SIG-M5 treated with dmso at 0.1 percent for 504 hours (cell line): ENCODE results near the gene TMEM119.

Experiments used
- DNase-seq: peaks from one replicate; lab custom pipeline; 2025; ENCODE audit not compliant: unreplicated experiment; lab: John Stamatoyannopoulos, UW

Gene TMEM119

DNA sequence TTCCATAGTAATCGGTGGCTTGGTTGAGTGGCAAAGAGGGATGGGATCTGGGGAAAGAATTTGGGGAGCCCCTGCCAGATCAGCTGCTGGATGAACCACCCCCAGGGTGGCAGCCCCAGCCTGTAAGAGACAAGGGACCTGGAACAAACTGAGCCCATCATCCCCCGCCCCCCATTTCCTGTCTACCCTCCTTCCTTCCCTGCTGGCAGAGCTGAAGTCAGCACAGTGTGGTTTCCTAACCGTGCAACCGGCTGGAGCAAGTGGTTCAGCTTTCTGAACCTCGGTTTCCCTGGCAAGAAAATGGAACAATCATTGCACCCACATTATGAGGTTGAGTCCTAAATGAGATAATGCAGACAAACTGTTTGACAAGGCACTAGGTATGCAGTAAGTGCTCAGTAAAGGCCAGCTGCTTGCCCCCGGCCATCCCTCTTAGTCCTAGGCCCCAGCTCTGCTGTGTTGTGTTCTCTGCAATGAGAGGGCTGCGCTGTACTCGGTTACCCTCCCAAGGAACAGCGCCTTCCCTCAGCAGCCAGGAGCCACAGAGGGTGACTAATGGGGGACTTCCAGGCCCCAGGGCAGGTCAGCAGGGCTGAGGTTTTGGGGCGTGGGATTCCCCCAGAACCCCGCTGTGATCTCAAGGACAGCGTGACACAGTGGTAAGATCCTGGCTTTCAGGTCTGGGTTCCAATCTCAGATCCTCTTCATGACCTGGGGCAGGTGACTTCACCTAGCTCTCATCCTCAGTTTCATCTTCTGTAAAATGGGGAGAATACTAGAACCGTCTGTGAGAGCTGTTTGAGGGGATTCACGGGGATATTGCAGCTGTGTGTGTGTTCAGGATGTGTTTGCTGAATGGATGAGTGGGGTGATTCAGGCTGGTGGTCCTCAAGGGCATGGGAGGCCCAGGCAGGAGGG lies 19.3 kb upstream of the TMEM119 start:
- DNase-seq: no peak

DNA sequence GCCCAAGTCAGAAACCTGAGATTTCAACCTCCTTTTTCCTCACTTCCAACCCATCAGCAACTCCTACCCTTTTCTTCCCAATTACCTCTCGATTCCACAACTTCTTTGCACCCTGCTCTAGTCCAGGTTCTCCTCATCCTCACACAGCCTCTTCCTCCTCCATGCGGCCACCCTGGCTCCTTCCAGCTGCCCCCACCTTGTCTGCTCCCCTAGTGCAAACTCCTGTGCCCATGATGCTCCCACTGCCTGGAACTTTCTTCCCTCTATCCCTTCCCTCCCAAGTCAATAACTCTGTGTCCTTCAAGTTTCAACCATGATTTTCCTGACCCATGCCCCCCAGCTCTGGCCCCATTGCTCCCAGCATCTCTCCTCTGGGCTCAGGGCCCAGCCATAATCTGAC lies 18.5 kb upstream of the TMEM119 start:
- no peak for DNase-seq

DNA sequence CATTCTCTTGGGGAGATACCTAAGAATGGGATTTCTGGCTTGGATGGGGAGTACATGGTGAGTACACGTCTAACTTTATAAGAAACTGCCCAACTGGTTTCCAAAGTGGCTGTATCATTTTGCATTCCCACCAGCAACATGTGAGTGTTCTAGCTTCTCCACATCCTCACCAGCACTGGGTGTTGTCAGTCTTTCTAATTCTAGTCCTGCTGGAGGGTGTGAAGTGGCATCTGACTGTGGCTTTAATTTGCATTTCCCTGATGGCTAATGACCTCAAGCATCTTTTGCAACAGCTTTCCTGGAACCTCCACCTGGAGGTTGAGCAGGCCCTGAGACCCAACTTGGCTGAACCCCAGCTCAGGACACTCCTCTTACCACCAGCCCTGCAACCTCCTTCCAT lies 18.0 kb upstream of the TMEM119 start:
- DNase-seq: no peak

DNA sequence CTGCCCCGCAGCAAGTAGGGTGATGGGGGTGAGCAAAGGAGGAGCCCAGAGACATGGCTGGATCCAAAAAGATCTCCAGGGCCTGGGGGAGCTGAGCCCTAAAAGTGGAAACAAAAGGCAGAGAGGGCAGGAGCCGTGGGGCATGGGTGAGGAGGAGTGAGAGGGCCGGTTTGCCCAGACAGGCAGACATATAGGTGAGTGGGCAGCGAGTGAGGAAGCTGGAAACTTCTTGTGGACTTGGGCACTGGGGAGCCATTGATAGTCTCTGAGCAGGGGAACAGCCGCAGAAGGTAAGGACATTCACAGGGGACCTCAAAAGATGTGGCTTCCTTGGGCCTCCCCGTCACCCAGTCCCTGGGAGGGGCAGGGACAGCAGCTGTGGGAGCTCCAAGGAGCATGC lies 16.8 kb upstream of the TMEM119 start:
- no peak for DNase-seq

DNA sequence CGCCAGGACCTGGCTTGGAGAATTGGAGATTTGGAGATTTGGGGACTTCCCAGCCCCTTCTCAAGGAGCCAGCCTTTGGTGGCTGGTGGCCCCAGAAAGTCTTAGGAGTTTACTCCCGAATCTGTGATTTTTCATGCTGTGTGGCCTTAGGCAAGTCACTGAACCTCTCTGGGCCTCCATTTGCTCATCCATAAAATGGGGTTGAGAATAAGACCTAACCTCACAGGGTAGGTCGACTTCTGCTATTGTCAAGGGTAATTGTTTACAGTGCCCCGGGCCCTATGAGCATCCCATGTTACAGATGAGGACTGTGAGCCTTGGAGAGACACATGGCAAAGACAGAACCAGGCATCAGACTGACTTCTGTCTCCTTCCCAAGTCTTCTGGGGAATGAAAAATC lies 16.2 kb upstream of the TMEM119 start:
- DNase-seq: no peak

DNA sequence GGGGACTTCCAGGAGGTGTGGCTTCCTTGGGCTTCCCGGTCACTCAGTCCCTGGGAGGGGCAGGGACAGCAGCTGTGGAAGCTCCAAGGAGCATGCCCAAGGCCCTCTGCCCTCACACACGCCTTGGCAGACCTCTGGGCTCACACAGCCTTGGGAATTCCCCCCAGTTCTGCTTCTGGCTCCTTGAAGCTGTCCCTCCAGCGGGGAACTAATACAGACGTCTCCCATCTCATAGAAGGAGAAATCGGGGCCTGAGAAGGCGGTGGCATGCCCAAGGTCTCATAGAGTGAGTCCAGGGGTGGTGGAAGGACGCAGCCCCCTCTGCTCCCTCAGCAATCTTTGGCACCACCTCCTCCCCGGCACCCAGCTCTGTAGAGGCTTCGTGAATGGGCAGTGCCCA lies 15.7 kb upstream of the TMEM119 start:
- no peak for DNase-seq

DNA sequence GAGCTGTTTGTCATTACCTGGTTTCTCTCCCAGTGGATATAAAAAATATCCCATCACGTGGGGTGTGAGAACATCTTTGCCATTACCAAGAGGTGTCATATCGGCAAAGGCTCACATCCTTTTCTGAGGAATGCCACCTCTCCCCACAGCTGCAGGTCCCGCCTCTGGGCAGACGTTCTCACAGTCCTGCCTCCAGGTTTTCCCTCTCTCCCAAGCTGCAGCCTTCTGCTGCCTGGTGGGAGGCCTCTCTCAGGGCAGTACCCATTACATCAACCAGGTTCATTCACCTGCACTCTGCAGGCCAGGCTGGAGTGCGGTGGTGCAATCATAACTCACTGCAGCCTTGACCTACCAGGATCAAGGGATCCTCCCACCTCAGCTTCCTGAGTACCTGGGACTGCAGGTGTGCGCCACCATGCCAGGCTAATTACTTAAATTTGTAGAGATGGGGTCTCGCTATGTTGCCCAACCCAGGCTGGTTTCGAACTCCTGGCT lies 15.0 kb upstream of the TMEM119 start:
- DNase-seq: no peak

DNA sequence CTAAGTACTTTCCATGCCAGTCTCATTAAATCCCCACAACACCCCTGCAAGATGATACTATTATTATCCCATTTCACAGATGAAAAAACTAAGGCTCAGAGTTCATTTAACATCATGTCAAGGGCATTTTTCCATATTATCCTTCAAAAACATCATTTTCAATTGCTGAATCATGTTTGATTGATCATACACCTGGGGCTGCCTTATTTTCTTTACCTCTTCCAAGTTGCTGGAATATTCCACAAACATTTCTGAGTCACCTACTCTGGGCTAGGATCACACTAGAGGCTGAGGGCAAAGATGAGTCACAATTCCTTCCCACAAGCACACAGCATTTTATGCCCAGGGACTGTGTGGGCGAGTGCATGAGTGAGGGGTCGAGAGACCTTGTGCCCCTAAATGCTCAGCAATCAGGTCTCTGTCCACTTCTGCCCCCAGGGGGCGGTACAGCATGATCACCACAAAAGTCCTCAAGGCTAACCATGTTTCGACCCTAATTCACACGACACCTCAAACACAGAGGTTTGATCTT lies 14.1 kb upstream of the TMEM119 start:
- peak; percentile 43 for DNase-seq

DNA sequence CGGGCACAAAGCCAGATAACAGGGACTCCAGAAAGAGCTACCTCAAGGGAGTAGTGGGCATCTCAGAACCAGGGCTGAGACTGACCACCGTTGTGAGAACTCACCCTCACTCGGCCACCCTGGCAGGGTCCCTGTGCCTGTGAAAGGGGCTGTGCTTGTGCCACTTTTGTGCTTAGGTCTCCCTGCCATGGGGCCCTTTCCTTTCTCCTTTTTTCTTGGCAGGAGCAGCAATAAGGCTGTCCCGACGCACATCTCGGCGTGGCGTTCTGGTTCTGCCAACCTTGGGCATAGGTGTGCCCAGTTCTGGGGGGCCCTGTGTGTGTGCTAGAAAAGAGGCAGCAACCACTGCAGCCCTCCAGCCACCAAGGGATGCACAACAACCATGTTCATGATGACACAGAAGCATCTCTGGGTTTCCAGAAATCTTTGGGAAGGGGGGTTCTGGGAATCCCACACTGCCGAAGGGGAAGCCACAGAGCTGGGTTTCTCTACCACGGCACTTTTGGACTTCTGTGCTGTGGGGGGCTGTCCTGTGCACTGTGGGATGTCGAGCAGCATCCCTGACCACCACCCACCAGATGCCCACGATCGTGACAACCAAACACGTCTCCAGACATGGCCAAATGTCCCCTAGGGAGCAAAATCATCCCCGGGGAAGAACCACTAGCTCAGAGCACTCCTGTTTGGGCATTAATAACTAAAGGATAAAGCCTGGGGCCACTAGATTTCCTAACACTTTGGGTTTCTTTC lies 13.1 kb upstream of the TMEM119 start:
- no peak for DNase-seq

DNA sequence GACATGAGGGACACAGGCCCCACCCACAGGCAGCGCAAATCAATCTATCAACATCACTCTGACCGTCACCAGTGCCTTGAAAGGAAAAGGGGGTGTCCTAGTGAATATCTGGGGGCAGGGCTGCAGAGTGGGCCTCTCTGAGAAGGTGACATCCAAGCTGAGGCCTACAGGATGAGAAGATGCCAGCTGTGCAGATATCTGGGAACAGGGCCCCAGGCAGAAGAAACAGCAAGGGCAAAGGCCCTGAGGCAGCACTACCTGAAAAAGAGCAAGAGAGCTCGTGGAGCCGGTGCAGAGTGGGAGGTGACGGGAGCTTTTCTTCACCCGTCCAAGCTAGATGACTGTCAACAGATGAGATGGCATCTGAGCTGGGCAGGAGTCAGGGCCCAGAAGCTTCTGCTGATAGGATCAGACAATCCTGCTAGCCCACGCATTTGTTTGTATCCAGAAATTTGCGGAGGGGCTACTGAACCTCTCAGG lies 12.5 kb upstream of the TMEM119 start:
- DNase-seq: no peak

DNA sequence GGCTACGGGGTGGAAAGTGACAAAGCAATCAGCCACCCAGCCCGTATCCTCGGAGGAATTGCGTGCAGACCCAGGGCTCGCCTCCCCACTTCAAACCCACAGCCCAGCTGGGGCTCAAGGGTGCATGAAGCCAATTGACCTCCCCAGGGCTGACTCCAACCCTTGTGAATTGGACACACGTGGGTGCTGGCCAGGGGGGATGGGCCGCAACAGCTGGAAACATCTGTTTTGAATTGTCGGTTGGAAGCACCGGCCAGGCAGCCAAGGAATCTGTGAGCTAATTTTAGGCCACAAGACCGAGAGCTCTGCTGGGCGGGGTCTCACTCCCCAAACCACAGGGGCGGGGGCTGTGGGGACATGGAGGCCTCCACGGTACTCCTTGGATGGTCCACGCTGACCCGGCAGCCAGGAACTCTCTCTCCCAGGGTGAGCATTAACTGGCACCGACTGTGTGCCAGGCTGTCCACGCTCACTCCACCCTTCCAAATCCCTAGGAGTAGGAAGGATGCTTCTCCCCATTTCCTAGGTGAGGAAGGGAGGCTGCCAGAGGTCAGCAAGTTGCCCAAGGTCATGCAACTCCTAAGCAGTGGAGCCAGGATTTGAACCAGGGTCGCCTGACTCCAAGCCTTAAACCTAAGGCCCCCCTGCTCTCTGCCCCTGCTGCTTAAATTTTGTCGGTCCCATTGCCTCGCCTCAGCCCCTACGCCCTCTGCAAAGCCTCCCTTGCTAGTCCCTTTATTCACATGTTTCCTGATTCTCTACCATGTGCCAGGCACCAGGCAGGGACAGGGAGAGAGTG lies 11.9 kb upstream of the TMEM119 start:
- no peak for DNase-seq

DNA sequence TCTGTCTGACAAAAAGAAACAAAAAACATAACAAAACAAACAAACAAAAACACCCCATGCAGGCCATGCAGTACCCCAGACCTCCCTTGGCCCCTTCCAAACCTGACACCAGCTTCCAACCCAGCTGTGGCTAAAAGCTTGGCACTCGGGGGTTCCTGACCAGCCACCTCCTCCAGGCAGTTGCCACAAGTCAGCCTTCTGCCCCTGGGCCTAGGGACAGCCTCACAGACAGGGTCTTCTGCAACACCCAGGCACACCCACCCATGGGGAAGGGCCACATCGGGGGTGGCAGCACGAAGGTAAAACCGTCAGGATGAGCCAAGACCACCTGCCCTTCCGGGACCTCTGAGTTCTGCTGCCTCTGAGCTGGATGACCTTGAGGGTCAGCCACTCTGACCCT lies 10.7 kb upstream of the TMEM119 start:
- no peak for DNase-seq

DNA sequence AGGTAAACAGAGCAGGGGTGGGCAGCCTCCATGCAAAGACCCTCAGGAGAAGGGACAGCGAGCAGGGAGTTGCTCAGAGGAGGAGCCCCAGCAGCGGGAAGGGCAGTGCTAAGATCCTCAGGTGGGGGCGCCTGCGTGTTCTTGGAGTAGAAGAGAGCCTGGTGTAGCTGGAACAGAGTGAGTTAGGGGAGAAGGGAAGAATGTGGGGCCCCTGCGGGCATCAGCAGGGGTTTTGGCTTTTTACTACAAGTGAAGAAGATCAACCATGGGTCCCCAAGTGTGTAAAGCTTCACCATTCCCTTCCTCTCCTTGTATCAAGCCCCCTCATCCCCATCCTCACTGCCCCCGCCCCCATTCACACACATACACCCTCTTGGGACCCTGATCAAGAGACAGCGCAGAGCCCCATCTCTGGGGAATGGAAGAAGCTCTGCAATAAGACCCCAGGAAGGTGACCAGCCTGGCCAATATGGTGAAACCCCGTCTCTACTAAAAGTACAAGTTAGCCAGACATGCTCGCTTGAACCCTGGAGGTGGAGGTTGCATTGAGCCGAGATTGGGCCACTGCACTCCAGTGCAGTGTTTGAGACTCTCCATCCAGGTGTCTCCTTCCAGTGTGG lies 10.2 kb upstream of the TMEM119 start:
- no peak for DNase-seq

DNA sequence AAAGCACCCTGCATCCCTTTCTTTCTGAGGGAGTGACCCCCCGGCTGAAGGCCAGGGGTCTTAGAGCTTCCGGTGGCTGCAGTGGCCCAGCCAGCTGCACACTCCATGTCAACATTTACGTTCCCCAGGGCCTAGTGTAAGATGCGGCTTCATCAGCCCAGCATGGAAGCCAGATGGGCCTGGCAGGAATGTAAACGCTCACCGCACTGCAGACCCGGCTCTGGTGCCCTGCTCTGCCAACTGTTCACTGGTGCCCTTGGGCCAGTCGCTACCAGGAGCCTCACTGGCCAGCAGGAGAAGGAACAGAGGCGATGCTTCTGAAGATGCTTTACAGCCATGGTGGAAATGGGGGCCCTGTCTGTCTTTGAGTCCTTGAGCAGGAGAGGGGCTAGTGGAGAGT lies 8.6 kb upstream of the TMEM119 start:
- no peak for DNase-seq

DNA sequence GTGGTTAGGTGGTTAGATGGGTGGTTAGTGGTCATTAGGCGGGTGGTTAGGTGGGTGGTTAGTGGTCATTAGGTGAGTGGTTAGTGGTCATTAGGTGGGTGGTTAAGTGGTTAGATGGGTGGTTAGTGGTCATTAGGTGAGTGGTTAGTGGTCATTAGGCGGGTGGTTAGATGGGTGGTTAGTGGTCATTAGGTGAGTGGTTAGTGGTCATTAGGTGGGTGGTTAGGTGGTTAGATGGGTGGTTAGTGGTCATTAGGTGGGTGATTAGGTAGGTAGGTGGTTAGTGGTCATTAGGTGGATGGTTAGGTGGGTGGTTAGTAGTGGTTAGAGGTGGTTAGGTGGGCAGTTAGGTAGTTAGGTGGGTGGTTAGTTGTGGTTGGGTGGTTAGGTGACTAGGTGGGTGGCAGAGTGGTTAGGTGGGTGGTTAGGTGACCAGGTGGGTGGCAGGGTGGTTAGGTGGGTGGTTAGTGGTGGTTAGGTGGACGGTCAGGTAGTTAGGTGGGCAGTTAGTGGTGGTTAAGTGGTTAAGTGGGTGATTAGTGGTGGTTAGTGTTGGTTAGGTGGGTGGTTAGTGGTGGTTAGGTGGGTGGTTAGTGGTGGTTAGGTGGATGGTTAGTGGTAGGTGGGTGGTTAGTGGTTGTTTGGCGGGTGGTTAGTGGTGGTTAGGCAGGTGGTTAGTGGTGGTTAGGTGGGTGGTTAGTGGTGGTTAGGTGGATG lies 8.0 kb upstream of the TMEM119 start:
- no peak for DNase-seq

DNA sequence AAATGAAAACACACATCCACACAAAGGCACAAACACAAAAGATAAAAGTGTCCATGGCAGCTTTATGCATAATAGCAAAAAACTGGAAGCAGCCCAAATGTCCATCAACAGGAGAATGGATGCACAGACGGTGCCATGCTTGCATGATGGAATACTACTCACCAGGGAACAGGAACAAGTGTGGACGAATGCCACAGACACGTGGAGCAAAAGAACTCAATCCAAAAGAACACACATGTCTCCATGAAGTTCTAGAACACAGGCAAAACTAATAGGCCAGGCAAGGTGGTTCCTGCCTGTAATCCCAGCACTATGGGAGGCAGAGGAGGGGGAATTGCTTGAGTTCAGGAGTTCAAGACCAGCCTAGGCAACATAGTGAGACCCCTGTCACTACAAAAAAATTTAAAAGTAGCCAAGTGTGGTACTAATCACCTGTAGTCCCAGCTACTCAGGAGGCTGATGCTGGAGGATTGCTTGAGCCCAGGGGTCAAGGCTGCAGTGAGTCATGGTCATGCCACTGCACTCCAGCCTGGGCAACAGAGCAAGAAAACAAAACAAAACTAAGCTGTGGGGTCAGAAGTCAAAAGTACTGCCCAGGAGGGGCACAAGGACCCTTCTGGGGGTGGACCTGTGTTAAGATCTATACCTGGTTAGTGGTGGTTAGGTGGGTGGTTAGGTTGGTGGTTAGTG lies 7.3 kb upstream of the TMEM119 start:
- no peak for DNase-seq

DNA sequence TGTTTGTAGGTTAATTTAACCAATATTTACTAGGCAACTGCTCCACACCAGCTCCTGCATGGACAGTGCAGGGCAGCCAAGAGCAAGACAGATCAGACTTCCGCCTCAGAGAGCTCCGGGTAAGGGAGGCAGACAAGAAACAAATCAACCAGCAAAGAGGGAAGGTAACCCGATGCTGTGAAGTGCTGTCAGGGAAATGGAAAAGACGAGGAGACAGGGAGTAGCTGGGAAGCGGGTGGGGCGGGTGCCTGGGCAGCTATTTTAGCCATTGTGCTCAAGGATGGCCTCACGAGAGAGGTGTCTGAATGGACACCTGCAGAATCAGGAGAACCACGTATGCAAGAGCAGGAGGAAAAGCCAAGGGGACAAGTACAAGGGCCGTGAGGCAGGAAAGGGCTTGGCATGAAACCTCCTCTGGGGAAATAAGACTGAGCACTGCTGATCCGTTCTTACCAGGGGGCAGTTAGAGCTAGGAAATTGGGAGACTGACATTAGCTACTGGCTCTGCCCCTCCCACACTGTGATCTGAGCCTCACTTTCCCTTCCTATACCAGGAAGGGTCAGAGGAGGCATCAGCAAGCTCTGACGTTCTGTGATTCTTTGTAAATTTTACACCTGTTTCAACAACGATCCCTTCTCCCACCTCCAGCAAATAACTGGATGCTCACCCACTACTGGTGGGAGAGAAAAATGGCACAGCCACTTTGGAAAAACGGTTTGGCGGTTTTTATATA lies 6.5 kb upstream of the TMEM119 start:
- DNase-seq: no peak

DNA sequence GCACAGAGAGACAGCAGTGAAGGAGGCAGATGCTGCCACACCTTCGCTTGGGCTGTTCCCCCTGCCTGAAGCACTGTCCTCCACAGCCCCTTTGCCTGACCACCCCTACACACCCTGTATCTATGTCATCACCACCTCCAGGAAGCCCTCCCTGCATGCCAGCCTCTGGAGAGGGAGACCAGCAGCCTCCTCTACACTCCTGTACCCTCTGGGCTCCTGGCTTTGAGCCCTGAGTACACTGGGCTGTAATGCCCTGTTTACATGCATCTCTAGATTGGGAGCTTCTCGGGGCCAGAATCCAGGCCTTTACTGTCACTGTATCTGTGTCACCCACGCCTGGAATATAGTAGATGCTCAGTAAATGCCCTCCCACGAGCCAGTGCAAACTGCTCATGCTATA lies 5.9 kb upstream of the TMEM119 start:
- DNase-seq: no peak
